HG03520 (cell line): Measurements from ENCODE around the gene CLIC4.
A peak's percentile ranks its signal among the peaks of the same experiment; 100 is the strongest.
"Not testable (repeated sequence)": the region's sequence is repeated elsewhere in the genome, so short reads cannot be mapped to it uniquely, and the experiment has no call there.

ENCODE experiments used
- ATAC-seq: cut with Tn5 transposase; IDR thresholded peaks from one replicate; pipeline ENCODE4 v1.9.1; 2021; ENCODE audit warnings: mild to moderate bottlenecking, moderate library complexity; ENCODE audit not compliant: unreplicated experiment

CLIC4 gene

GRCh38 chr1:24743404-24744211 lies 1.6 kb upstream of the CLIC4 start:
- no peak for ATAC-seq

GRCh38 chr1:24745711-24746413 lies 615 bp downstream of the CLIC4 start:
- peak; percentile 9 for ATAC-seq

- no peak for ATAC-seq
These were observed 3.2 kb downstream of the CLIC4 start for GRCh38 chr1:24748191-24749121.

GRCh38 chr1:24749252-24749651 lies 4.0 kb downstream of the CLIC4 start:
- ATAC-seq: no peak

- no peak for ATAC-seq
These were observed 4.6 kb downstream of the CLIC4 start for GRCh38 chr1:24749886-24750285.

- no peak for ATAC-seq
These were observed 6.6 kb downstream of the CLIC4 start for GRCh38 chr1:24751833-24752232.

- no peak for ATAC-seq
These were observed 7.1 kb downstream of the CLIC4 start for GRCh38 chr1:24752305-24752704.

- ATAC-seq: no peak
These were observed 9.0 kb downstream of the CLIC4 start for GRCh38 chr1:24754229-24754628.

- ATAC-seq: not testable (repeated sequence)
These were observed 10.1 kb downstream of the CLIC4 start for GRCh38 chr1:24755323-24755722.

- no peak for ATAC-seq
These were observed 11.1 kb downstream of the CLIC4 start for GRCh38 chr1:24756395-24756794.

- no peak for ATAC-seq
These were observed 14.2 kb downstream of the CLIC4 start for GRCh38 chr1:24759492-24759891.

- ATAC-seq: no peak
These were observed 16.3 kb downstream of the CLIC4 start for GRCh38 chr1:24761582-24761981.

- no peak for ATAC-seq
These were observed 17.0 kb downstream of the CLIC4 start for GRCh38 chr1:24762133-24762676.

GRCh38 chr1:24763671-24764070 lies 18.4 kb downstream of the CLIC4 start:
- ATAC-seq: no peak

GRCh38 chr1:24764439-24764838 lies 19.2 kb downstream of the CLIC4 start:
- no peak for ATAC-seq

- no peak for ATAC-seq
These were observed 19.6 kb downstream of the CLIC4 start for GRCh38 chr1:24764848-24765247.

GRCh38 chr1:24765308-24765988 lies 20.2 kb downstream of the CLIC4 start:
- no peak for ATAC-seq

GRCh38 chr1:24767351-24767750 lies 22.1 kb downstream of the CLIC4 start:
- no peak for ATAC-seq

- ATAC-seq: no peak
These were observed 23.8 kb downstream of the CLIC4 start for GRCh38 chr1:24768873-24769605.
